NK-92 (cell line): Measurements from ENCODE around the gene ZNF771.
"Not testable (repeated sequence)": the region's sequence is repeated elsewhere in the genome, so short reads cannot be mapped to it uniquely, and the experiment has no call there.

Experiments used
- DNase-seq: peaks from one replicate; lab custom pipeline; 2025; ENCODE audit not compliant: unreplicated experiment; lab: John Stamatoyannopoulos, UW

ZNF771 gene

DNA sequence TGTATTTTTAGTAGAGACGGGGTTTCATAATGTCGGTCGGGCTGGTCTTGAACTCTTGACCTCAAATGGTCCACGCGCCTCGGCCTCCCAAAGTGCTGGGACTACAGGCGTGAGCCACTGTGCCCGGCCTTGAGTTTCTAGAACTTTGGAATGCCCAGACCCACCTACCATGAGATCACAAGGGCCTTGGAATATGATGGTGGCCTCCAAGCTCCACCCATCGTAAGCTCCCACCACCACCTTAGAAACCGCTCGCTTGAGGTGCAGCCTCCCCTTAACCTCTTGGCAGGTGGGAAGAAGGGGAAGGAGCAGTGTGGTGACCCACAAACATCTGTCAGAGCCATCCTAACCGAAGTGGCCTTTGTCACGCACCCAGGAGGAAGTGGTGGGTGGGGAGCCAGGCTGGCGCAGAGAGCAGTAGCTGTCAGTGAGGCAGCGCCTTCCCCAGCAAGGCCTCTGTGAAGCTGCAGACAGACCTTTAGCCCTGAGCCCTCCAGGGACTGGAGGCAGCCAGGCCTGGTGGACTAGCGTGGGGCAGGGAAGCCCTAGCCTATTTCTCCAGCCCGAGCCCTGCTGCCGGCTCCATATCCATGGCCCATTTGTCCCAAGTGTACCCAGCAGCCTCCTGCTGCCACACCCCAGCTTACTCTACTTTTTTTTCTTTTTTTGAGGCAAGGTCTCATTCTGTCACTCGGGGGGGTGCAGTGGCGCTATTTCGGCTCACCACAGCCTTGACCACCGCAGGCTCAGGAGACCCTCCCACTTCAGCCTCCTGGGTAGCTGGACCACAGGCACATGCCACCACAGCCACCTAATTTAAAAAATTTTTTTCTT is 51.4 kb downstream of the ZNF771 start:
- DNase-seq, result no peak

DNA sequence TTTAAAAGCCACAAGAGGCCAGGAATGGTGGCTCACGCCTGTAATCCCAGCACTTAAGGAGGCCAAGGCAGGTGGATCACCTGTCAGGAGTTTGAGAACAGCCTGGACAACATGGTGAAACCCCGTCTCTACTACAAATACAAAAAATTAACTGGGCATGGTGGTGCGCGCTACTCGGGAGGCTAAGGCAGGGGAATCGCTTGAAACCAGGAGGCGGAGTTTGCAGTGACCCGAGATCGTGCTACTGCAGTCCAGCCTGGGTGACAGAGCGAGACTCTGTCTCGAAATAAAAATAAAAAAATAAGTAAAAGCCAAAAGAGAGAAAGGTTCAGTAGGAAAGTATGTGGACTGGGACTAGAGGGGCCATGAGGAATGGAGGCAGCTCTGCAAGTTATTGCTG is 52.0 kb downstream of the ZNF771 start:
- no peak for DNase-seq

DNA sequence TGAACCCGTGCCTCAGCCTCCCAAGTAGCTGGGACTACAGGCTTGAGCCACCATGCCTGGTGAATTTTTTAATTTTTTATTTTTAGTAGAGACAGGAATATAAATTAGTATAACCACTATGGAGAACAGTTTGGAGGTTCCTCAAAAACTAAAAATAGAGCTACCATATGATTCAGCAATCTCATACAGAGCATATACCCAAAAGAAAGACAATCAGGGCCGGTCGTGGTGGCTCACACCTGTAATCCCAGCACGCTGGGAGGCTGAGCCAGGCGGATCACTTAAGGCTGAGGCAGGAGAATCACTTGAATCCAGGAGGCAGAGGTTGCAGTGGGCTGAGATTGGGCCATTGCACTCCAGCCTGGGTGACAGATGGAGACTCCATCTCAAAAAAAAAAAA is 54.0 kb downstream of the ZNF771 start:
- DNase-seq, result not testable (repeated sequence)

DNA sequence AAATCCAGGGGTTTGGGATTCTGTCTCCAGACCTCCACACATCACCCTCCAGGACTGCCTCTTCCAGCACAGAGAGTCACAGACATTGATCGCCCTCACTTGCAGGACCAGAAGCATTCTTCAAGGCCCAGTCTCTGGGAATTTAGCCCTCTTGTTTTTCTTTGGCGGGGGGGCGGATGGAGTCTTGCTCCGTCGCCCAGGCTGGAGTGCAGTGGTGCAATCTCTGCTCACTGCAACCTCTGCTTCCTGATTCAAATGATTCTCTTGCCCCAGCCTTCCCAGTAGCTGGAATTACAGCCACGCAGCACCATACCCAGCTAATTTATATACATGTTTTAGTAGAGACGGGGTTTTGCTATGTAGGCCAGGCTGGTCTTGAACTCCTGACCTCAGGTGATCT is 56.7 kb downstream of the ZNF771 start:
- DNase-seq, result no peak
